Cerebellar nuclear complex (tissue), 1 donor: ENCODE results near the gene MATN1.

ENCODE experiments used
- DNase-seq, 2 experiments: peaks; one replicate each; lab custom pipeline; 2025; lab: John Stamatoyannopoulos, UW

Gene MATN1

GRCh38 chr1:30661311-30661710 lies 62.1 kb downstream of the MATN1 start:
- DNase-seq: no peak
